ENCODE measurements around the gene BRD1. TPM values are rescaled to one million over a fixed set of nuclear protein-coding genes. Genes with fewer than 3 reads are reported as not detected.

Gene BRD1
- total RNA-seq, 1 donor from 2014 or later, result 64.1 TPM

DNA sequence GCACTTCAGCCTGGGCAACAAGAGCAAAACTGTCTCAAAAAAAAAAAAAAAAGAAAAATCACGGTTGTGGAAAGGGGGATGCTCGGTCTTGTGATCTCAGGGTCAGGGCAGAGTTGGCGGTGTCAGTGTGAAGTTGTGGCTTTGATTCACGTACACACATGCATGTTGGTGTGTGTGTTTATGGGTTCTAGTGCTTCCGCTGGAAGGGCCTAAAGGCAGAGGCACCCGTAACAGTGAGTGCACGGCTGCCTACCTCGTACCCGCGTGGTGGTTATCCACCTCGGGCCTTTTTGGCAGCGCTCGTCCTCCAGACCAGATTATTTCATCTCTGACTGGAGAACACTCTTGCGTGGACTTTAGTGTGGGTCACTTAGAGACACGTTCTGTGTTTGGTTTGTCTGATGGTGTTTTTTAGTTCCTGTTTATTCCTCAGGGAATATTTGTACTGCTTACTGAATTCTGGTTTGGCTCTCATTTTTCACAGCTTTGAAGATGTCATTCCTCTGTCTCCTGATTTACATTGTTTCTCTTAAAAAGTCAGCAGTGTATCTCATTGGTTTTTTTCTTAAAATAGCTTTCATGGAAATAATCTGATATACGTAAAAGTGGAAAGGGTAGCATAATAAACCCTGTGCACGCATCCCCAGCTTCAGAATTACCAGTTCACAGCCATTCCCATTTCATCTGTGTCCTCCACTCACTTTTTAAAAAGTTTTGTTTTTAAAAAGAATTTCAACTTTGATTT lies 41.6 kb upstream of the BRD1 start:
- Mint-ChIP-seq H3K27me3 (ENCODE audit: low read depth) (no peaks in the 10 kb centered on the region), H3K27ac (no peak overlapping the region), H3K9me3 (peaks cover 63% of the 10 kb centered on the region), H3K4me1 (no peaks in the 10 kb centered on the region), H3K4me3 (no peak overlapping the region), H3K36me3 (peaks cover 74% of the 10 kb centered on the region)
- no peak for DNase-seq (ENCODE audit: low spot score in 2 of 2, unreplicated experiment in 2 of 2)
- TF ChIP-seq, protein P1, sequence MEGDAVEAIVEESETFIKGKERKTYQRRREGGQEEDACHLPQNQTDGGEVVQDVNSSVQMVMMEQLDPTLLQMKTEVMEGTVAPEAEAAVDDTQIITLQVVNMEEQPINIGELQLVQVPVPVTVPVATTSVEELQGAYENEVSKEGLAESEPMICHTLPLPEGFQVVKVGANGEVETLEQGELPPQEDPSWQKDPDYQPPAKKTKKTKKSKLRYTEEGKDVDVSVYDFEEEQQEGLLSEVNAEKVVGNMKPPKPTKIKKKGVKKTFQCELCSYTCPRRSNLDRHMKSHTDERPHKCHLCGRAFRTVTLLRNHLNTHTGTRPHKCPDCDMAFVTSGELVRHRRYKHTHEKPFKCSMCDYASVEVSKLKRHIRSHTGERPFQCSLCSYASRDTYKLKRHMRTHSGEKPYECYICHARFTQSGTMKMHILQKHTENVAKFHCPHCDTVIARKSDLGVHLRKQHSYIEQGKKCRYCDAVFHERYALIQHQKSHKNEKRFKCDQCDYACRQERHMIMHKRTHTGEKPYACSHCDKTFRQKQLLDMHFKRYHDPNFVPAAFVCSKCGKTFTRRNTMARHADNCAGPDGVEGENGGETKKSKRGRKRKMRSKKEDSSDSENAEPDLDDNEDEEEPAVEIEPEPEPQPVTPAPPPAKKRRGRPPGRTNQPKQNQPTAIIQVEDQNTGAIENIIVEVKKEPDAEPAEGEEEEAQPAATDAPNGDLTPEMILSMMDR (IDR thresholded peaks at IDR 0.05; ENCODE audit: unreplicated experiment), result no peak

DNA sequence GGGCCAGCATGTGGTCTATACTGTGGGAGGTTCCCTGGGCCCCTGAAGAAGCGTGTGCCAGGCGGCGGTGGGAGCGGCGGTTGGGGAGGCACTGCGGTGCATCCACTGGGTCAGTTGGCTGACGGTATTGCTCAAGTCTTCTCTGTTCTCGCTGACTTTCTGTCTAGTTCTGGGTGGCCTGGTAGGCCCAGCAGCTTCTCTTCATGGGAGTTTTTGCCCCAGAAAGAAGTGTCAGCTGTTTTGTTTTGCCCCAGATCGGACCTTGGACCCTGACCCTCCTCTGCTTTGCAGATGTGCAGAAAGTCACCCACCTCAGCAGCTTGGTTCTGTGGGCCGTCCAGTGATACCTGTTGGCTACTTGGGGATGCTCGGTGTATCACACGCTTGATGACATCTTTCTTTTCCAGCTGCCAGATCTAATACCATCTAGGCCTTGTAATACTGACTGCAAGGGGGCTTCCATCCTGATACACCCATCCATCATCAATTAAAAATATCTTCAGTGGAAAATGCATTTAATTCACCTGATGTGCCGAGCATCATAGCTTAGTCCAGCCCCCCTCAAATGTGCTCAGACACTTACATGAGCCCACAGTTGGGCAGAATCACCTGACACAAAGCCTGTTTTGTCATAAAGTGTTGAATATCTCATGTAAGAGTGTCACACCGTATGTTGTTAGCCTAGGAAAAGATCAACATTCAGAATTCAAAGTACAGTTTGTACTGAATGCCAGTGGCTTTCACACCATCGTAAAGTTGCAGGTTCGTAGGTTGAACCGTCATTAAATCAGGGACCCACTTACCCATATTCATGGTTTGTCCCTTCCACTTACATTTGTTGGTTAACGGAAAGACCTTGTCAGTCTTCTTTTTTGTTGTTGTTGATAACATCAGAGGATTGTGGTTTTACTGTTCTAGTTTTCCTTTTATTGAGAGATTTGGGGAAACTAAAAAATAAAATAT lies 39.9 kb upstream of the BRD1 start:
- Mint-ChIP-seq H3K9me3 (peaks cover 55% of the 10 kb centered on the region), H3K36me3 (peaks cover 67% of the 10 kb centered on the region), H3K27me3 (ENCODE audit: low read depth) (no peaks in the 10 kb centered on the region), H3K27ac (no peak overlapping the region), H3K4me1 (no peaks in the 10 kb centered on the region), H3K4me3 (no peak overlapping the region)
- TF ChIP-seq, protein P1 (IDR thresholded peaks at IDR 0.05; ENCODE audit: unreplicated experiment), result no peak
- no peak for DNase-seq (ENCODE audit: low spot score in 2 of 2, unreplicated experiment in 2 of 2)

DNA sequence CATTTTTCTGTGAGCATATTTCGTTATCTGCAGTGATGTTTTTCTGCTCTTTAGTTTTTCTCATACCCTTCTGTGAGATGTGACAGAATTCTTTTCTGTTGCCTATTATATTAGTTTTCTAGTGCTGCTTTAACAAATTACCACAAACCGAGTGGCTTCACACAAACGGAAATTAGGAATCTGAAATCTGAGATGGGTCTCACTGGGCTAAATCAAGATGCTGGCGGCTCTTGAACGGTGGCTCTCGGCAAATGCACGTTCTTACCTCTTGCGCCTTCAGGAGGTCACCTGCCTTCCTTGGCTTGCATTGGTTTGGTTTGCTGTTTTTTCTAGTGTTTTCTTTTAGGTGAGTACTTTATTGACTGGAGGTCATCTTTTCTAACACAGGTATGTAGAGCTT lies 39.0 kb upstream of the BRD1 start:
- H3K36me3 Mint-ChIP-seq, result peaks cover 60% of the 10 kb centered on the region
- no peak overlapping the region for H3K27ac Mint-ChIP-seq
- H3K27me3 Mint-ChIP-seq (ENCODE audit: low read depth), result no peaks in the 10 kb centered on the region
- H3K4me3 Mint-ChIP-seq, result no peak overlapping the region
- H3K9me3 Mint-ChIP-seq, result peaks cover 50% of the 10 kb centered on the region
- peaks cover 3% of the 10 kb centered on the region for H3K4me1 Mint-ChIP-seq
- DNase-seq (ENCODE audit: low spot score in 2 of 2, unreplicated experiment in 2 of 2), result no peak
- TF ChIP-seq, protein P1 (IDR thresholded peaks at IDR 0.05; ENCODE audit: unreplicated experiment), result no peak

DNA sequence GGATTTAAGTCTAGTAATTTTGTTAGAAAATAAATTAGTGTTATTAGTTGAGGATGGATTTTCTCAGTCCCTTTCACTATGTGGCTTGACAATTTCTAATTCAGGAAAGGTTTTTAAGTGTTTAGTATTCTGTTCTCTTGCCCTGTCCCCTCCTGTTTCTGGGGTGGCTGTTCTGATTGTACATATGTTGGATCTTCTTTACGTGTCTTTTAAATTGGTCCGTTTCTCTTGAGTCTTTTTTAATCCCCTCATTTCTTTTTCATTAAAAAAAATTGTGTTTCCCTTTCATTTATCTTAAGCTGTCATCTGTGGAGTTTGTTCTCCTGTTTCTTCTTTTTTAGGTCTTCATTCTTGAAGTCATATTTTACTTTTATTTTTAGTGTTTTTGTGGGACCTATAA lies 38.5 kb upstream of the BRD1 start:
- no peak for DNase-seq (ENCODE audit: low spot score in 2 of 2, unreplicated experiment in 2 of 2)
- H3K4me1 Mint-ChIP-seq, result peaks cover 3% of the 10 kb centered on the region
- no peaks in the 10 kb centered on the region for H3K27me3 Mint-ChIP-seq (ENCODE audit: low read depth)
- TF ChIP-seq, protein P1 (IDR thresholded peaks at IDR 0.05; ENCODE audit: unreplicated experiment), result no peak
- H3K27ac Mint-ChIP-seq, result no peak overlapping the region
- H3K9me3 Mint-ChIP-seq, result peaks cover 50% of the 10 kb centered on the region
- H3K36me3 Mint-ChIP-seq, result peaks cover 60% of the 10 kb centered on the region
- H3K4me3 Mint-ChIP-seq, result no peak overlapping the region

DNA sequence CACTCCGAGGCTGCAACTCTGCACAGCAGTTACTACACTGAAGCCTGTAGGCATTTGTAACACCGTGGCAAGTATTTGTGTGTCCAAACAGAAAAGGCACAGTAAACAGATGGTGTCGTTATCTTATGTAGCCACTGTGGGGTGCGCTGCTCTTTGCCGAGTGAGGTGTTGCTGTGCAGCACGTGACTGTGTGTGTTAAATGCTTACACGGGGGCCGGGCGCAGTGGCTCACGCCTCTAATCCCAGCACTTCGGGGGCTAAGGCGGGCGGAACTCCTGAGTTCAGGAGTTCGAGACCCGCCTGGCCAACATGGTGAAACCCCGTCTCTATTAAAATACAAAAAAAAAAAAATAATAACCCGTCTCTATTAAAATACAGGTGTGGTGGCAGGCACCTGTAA lies 37.5 kb upstream of the BRD1 start:
- peaks cover 55% of the 10 kb centered on the region for H3K36me3 Mint-ChIP-seq
- TF ChIP-seq, protein P1 (IDR thresholded peaks at IDR 0.05; ENCODE audit: unreplicated experiment), result no peak
- no peak overlapping the region for H3K27ac Mint-ChIP-seq
- no peak for DNase-seq (ENCODE audit: low spot score in 2 of 2, unreplicated experiment in 2 of 2)
- peaks cover 3% of the 10 kb centered on the region for H3K4me1 Mint-ChIP-seq
- H3K4me3 Mint-ChIP-seq, result no peak overlapping the region
- peaks cover 45% of the 10 kb centered on the region for H3K9me3 Mint-ChIP-seq
- H3K27me3 Mint-ChIP-seq (ENCODE audit: low read depth), result no peaks in the 10 kb centered on the region
